K562 (cell line): ENCODE data around the gene TOMM5. TPM values are rescaled to one million over a fixed set of nuclear protein-coding genes. Genes with fewer than 3 reads are reported as not detected.
A peak's percentile ranks its signal among the peaks of the same experiment; 100 is the strongest.

Source experiments
- ATAC-seq: fragments of 200-7000 bp; cut with Tn5 transposase; 3 replicates; pipeline ENCODE4 v1.9.1; 2020; ENCODE audit warnings: moderate library complexity
- BruUV-seq: library from RNA; stranded (reverse); fragments of 400-500 nt; replicated peaks from 2 replicates; lab custom pipeline; 2021; lab: Mats Ljungman, UMichigan
- CTCF ChIA-PET: fragments of 300-600 bp; formaldehyde crosslinking; extraction: SDS; loops from one replicate; lab custom pipeline; 2021; ENCODE audit warnings: low intra/inter-chr PET ratio; lab: Yijun Ruan, JAX
- POLR2A ChIA-PET: fragments of 300-600, 350-650 bp; sonication (Branson Sonifier 250); formaldehyde crosslinking; extraction: SDS; loops from one replicate; lab custom pipeline; 2021; ENCODE audit warnings: antibody characterized with exemption, inconsistent platforms; lab: Yijun Ruan, JAX
- DNase-seq, 4 experiments: peaks; one replicate each; pipeline versions ENCODE4 v3.0.0 to v3.0.0-alpha.2; 2011 to 2018; ENCODE audit warnings: low spot score in 3 of 4, mixed read lengths in 3 of 4; ENCODE audit errors: extremely low read depth in 1 of 4
- FAIRE-seq: peaks from 2 replicates; lab custom pipeline; 2011; peaks lifted over from hg19 to GRCh38; lab: Jason Lieb, UNC
- H2AFZ ChIP-seq: 2 replicates; pipeline ENCODE4 v1.6.0; 2011; ENCODE audit warnings: low read depth, low read length, control low read depth, inconsistent platforms
- H3K27ac ChIP-seq: fragments of 200-600 bp; 3 replicates; pipeline ENCODE4 v1.8.0; 2011; ENCODE audit warnings: low read depth, mild to moderate bottlenecking, control low read depth, inconsistent platforms, low read length, moderate library complexity, mixed read lengths; ENCODE audit errors: extremely low read depth
- H3K27me3 ChIP-seq, 2 experiments: fragments of 300-600 bp in 1 of 2; 2 replicates in 1 of 2; 3 replicates in 1 of 2; pipeline versions ENCODE4 v1.6.0 to v1.8.0; 2011; ENCODE audit warnings: inconsistent platforms in 2 of 2, low read length in 2 of 2, mild to moderate bottlenecking in 1 of 2, mixed read lengths in 1 of 2, moderate library complexity in 1 of 2; ENCODE audit not compliant: control insufficient read depth in 2 of 2, insufficient read depth in 2 of 2
- H3K36me3 ChIP-seq: fragments of 300-600 bp; 3 replicates; pipeline ENCODE4 v1.8.0; 2011; ENCODE audit warnings: mild to moderate bottlenecking, low read length, inconsistent platforms; ENCODE audit not compliant: control insufficient read depth, insufficient read depth
- H3K4me1 ChIP-seq, 2 experiments: fragments of 200-600 bp in 1 of 2; replicated peaks in 1 of 2; 2 replicates in 1 of 2; 3 replicates in 1 of 2; pipeline versions ENCODE4 v1.5.1 to v1.8.0; 2011; ENCODE audit warnings: inconsistent platforms in 2 of 2, low read length in 2 of 2, mild to moderate bottlenecking in 1 of 2, mixed read lengths in 1 of 2, moderate library complexity in 1 of 2; ENCODE audit not compliant: control insufficient read depth in 2 of 2, insufficient read depth in 2 of 2
- H3K4me2 ChIP-seq: 2 replicates; pipeline ENCODE4 v1.6.1; 2011; ENCODE audit warnings: low read length, control low read depth, inconsistent platforms, mixed read lengths; ENCODE audit not compliant: insufficient read depth
- H3K4me3 ChIP-seq: fragments of 200-600 bp; sonication (generic), shearing (Covaris generic); 2 replicates; pipeline ENCODE4 v1.5.1; 2016; ENCODE audit warnings: control low read depth, inconsistent platforms
- H3K79me2 ChIP-seq: fragments of 200-600 bp; 3 replicates; pipeline ENCODE4 v1.8.0; 2011; ENCODE audit warnings: low read length, inconsistent platforms; ENCODE audit not compliant: control insufficient read depth, insufficient read depth
- H3K9ac ChIP-seq, 2 experiments: 2 replicates each; pipeline versions ENCODE4 v1.6.0 to v1.6.1; 2011; ENCODE audit warnings: low read depth in 2 of 2, low read length in 2 of 2, control low read depth in 1 of 2, inconsistent platforms in 1 of 2, mild to moderate bottlenecking in 1 of 2, mixed read lengths in 1 of 2; ENCODE audit not compliant: insufficient read depth in 1 of 2
- H3K9me1 ChIP-seq: one replicate; pipeline ENCODE4 v1.6.0; 2011; ENCODE audit warnings: inconsistent platforms, mild to moderate bottlenecking, low read length, moderate library complexity; ENCODE audit not compliant: control insufficient read depth, insufficient read depth
- H3K9me3 ChIP-seq: replicated peaks from 2 replicates; pipeline ENCODE4 v1.5.1; 2011; ENCODE audit warnings: low read depth, low read length, inconsistent platforms; ENCODE audit not compliant: control insufficient read depth, insufficient read depth
- H4K20me1 ChIP-seq: replicated peaks from 2 replicates; pipeline ENCODE4 v1.6.1; 2011; ENCODE audit warnings: low read length, inconsistent platforms, mixed read lengths; ENCODE audit not compliant: control insufficient read depth, insufficient read depth
- ARNT ChIP-seq, 2 experiments: fragments of 450-650 bp; IDR thresholded peaks; 2 replicates each; pipeline ENCODE4 v1.6.1; 2016; ENCODE audit warnings: mild to moderate bottlenecking in 1 of 2
- C11orf30 ChIP-seq: fragments of 450-650 bp; IDR thresholded peaks from 2 replicates; pipeline ENCODE4 v1.6.1; 2016; ENCODE audit warnings: low read depth, mild to moderate bottlenecking
- ELF2 ChIP-seq: fragments of 250-450 bp; sonication (Bioruptor Pico); IDR thresholded peaks from 2 replicates; pipeline ENCODE4 v1.5.0; 2021; ENCODE audit warnings: mild to moderate bottlenecking
- ILF3 ChIP-seq: fragments of 450-650 bp; IDR thresholded peaks from 2 replicates; pipeline ENCODE4 v1.6.1; 2018; ENCODE audit warnings: antibody characterized with exemption, mild to moderate bottlenecking, moderate library complexity, borderline replicate concordance
- KAT2B ChIP-seq: IDR thresholded peaks from one replicate; pipeline ENCODE4 v1.6.1; 2012; ENCODE audit warnings: low read depth, mild to moderate bottlenecking, control low read depth, inconsistent platforms, low read length, moderate library complexity
- MAFF ChIP-seq: IDR thresholded peaks from 2 replicates; pipeline ENCODE4 v1.6.1; 2012; ENCODE audit warnings: low read length, improper control_type of control experiment
- TBL1XR1 ChIP-seq, 2 experiments: IDR thresholded peaks; 2 replicates each; pipeline ENCODE4 v1.6.1; 2012; ENCODE audit warnings: improper control_type of control experiment in 2 of 2, low read length in 2 of 2, mild to moderate bottlenecking in 1 of 2
- TBP ChIP-seq: optimal IDR thresholded peaks from 2 replicates; pipeline ENCODE3; 2011; ENCODE audit warnings: low read depth, low read length, improper control_type of control experiment
- TSC22D4 ChIP-seq: fragments of 450-650 bp; IDR thresholded peaks from 2 replicates; pipeline ENCODE4 v1.6.1; 2016; ENCODE audit warnings: missing genetic modification characterization, missing biosample characterization, control low read depth
- ZNF347 ChIP-seq: fragments of 450-650 bp; formaldehyde crosslinking; IDR thresholded peaks from 2 replicates; pipeline ENCODE4 v1.4.0; 2020; ENCODE audit warnings: low read depth, mild to moderate bottlenecking, moderate library complexity
- ZZZ3 ChIP-seq: fragments of 450-650 bp; IDR thresholded peaks from 2 replicates; pipeline ENCODE4 v1.6.1; 2016; ENCODE audit warnings: antibody characterized with exemption, mild to moderate bottlenecking, moderate library complexity
- WGBS: fragments of 100-300 bp; shearing (Covaris generic); methylation state at CpG from one replicate; pipeline ENCODE4 v1.1.6; 2016; ENCODE audit warnings: low coverage, mixed read lengths; ENCODE audit not compliant: insufficient coverage; ENCODE audit errors: missing lambda C conversion rate; 5-methylcytosine and 5-hydroxymethylcytosine counted together
- in situ Hi-C: fragments of 300-500 bp; cut with MboI; formaldehyde crosslinking; loops from 4 replicates; pipeline ENCODE4 v1.15.0; 2018; ENCODE audit warnings: inconsistent platforms, mixed read lengths
- intact Hi-C: fragments of 100-400 bp; cut with micrococcal nuclease; formaldehyde crosslinking; loops from 2 replicates; pipeline ENCODE4 v1.14.2; 2022
- polyA plus RNA-seq, 8 experiments: library from polyadenylated mRNA; depleted of rRNA in 4 of 8; stranded (reverse) in 5 of 8; unstranded in 3 of 8; fragments of >200 nt; fragmentation: Nextera tagmentation in 2 of 8; fragmentation: Illumina TruSeq in 1 of 8; extraction: Ambion mirVana in 2 of 8; extraction: Trizol in 1 of 8; gene quantifications; 2 replicates each; pipeline versions ENCODE4 v1.2.1 to v1.2.3, GENCODE V29; 2011 to 2014; ENCODE audit warnings: inconsistent platforms in 1 of 8, missing spikeins in 1 of 8
- total RNA-seq, 7 experiments: library from RNA; depleted of rRNA in 6 of 7; stranded (reverse); fragments of >200 nt in 6 of 7; fragmentation: Illumina TruSeq in 2 of 7; extraction: Trizol in 2 of 7; gene quantifications; 2 replicates each; pipeline versions ENCODE4 v1.2.1 to v1.2.3, GENCODE V29; 2011 to 2021; ENCODE audit warnings: low replicate concordance in 1 of 7
- TF ChIP-seq, protein P1 (sequence below): IDR thresholded peaks from 3 replicates; pipeline ENCODE4 v1.6.1; 2011; ENCODE audit warnings: borderline replicate concordance, mild to moderate bottlenecking, moderate library complexity; ENCODE audit not compliant: insufficient read length; ENCODE audit errors: extremely low read depth
- TF ChIP-seq, protein P2 (sequence below): fragments of 450-650 bp; IDR thresholded peaks from 2 replicates; pipeline ENCODE4 v1.6.1; 2016; ENCODE audit warnings: missing biosample characterization, missing genetic modification characterization
- TF ChIP-seq, protein P3 (sequence below): sonication (generic); formaldehyde crosslinking; IDR thresholded peaks from 2 replicates; pipeline ENCODE4 v1.4.0; 2020; ENCODE audit warnings: mild to moderate bottlenecking, missing genetic modification reagents
- TF ChIP-seq, protein P4 (sequence below): IDR thresholded peaks from 2 replicates; pipeline ENCODE4 v1.6.1; 2011; ENCODE audit not compliant: insufficient read length; ENCODE audit errors: extremely low read depth

Gene TOMM5
- total and polyA plus RNA-seq, 9 of the 15 experiments (the other 6 are each of a cell fraction or from before 2014, with no cell fraction given): 262 to 1,742 (median 496) TPM

DNA sequence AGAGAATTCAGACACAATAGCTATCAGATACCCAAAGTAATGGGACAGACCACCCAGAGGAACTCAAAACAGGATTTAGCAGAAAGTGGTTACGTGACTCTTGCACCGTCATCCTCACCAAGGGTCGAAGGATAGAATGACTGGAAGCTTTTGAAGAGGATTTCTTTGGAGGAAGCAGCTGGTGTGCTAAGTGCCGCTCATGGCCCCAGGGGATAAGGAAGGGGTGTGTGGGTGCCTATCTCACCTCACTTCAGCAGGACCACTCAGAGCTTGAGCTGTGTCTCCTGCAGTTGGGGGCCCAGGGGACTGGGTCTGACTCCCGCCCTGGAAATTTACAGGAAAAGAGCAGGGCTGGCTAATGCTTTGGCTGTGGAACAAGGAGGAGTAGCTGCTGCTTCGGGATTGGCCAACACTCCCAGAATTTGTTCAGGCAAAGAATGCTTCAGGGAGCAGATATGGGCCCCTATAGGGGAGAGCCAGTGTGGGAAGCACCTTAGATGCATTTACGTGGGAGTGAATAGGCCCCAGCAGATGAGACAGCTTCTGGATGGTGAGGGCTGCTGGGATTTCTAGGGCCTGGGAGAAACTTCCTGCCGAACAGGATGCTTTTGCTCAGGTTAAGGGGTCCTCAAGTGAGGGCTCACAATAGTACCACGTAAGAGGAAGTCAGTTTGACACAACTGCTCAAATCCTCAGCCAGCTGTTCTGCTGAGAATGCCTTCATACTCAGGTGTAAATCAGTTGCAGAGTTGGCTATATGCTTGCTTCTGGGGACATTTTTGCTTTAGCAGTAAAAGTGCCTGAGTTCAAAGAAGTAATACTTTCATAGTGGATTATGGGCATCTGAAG, 29.1 kb upstream of the TOMM5 start:
- Histone ChIP-seq H3K9ac (no peak overlapping the region), H3K9me3 (no peaks in the 10 kb centered on the region), H3K27me3 (peaks cover 37 to 51% of the 10 kb centered on the region in 2 experiments), H3K36me3 (no peaks in the 10 kb centered on the region), H3K4me1 (no peaks in the 10 kb centered on the region; a peak in 1 of 5 replicates), H3K27ac (no peak overlapping the region), H3K4me3 (no peak overlapping the region), H2AFZ (no peak overlapping the region), H3K4me2 (no peak overlapping the region), H3K79me2 (no peaks in the 10 kb centered on the region), H3K9me1 (no peaks in the 10 kb centered on the region), H4K20me1 (peaks cover 5% of the 10 kb centered on the region; the same call in 1 of the 2 replicates)
- BruUV-seq: no TSS peak
- ATAC-seq (peak; percentile 42), FAIRE-seq (no peak), DNase-seq (peak in 2 of 4 experiments; percentile 15 to 25)
- in situ Hi-C loops: no loop called here
- ChIA-PET CTCF (no interaction called here), POLR2A (interaction anchor here (0.9 to 1.5 kb wide), 5 partner anchors 8 to 29 kb away, joined by 3 to 10 read pairs (median 4); partner anchors contain the start of gene TOMM5)
- intact Hi-C loops: no loop called here
- 7% methylated on average over 9 of the region's 9 CpGs for WGBS
- TF ChIP-seq ZZZ3 (no peak), ARNT (IDR thresholded peaks at IDR 0.05) (no peak), TBP (no peak), TSC22D4 (tag) (no peak), MAFF (0 out of 2 replicates have a peak, but pooled peaks have one; percentile 18), ILF3 (no peak), TBL1XR1 (IDR thresholded peaks at IDR 0.05; ENCODE audit: low read length in 2 of 2) (no peak), KAT2B (no peak), ZNF347 (CRISPR knock-in tag) (no peak), ELF2 (CRISPR knock-in tag) (no peak), C11orf30 (peak; percentile 18; the same call in 1 of the 2 replicates)
- TF ChIP-seq, protein P1, sequence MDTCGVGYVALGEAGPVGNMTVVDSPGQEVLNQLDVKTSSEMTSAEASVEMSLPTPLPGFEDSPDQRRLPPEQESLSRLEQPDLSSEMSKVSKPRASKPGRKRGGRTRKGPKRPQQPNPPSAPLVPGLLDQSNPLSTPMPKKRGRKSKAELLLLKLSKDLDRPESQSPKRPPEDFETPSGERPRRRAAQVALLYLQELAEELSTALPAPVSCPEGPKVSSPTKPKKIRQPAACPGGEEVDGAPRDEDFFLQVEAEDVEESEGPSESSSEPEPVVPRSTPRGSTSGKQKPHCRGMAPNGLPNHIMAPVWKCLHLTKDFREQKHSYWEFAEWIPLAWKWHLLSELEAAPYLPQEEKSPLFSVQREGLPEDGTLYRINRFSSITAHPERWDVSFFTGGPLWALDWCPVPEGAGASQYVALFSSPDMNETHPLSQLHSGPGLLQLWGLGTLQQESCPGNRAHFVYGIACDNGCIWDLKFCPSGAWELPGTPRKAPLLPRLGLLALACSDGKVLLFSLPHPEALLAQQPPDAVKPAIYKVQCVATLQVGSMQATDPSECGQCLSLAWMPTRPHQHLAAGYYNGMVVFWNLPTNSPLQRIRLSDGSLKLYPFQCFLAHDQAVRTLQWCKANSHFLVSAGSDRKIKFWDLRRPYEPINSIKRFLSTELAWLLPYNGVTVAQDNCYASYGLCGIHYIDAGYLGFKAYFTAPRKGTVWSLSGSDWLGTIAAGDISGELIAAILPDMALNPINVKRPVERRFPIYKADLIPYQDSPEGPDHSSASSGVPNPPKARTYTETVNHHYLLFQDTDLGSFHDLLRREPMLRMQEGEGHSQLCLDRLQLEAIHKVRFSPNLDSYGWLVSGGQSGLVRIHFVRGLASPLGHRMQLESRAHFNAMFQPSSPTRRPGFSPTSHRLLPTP: no peak
- TF ChIP-seq, protein P2, sequence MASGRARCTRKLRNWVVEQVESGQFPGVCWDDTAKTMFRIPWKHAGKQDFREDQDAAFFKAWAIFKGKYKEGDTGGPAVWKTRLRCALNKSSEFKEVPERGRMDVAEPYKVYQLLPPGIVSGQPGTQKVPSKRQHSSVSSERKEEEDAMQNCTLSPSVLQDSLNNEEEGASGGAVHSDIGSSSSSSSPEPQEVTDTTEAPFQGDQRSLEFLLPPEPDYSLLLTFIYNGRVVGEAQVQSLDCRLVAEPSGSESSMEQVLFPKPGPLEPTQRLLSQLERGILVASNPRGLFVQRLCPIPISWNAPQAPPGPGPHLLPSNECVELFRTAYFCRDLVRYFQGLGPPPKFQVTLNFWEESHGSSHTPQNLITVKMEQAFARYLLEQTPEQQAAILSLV (tag): no peak
- TF ChIP-seq, protein P3, sequence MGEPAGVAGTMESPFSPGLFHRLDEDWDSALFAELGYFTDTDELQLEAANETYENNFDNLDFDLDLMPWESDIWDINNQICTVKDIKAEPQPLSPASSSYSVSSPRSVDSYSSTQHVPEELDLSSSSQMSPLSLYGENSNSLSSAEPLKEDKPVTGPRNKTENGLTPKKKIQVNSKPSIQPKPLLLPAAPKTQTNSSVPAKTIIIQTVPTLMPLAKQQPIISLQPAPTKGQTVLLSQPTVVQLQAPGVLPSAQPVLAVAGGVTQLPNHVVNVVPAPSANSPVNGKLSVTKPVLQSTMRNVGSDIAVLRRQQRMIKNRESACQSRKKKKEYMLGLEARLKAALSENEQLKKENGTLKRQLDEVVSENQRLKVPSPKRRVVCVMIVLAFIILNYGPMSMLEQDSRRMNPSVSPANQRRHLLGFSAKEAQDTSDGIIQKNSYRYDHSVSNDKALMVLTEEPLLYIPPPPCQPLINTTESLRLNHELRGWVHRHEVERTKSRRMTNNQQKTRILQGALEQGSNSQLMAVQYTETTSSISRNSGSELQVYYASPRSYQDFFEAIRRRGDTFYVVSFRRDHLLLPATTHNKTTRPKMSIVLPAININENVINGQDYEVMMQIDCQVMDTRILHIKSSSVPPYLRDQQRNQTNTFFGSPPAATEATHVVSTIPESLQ (CRISPR knock-in tag): no peak
- TF ChIP-seq, protein P4, sequence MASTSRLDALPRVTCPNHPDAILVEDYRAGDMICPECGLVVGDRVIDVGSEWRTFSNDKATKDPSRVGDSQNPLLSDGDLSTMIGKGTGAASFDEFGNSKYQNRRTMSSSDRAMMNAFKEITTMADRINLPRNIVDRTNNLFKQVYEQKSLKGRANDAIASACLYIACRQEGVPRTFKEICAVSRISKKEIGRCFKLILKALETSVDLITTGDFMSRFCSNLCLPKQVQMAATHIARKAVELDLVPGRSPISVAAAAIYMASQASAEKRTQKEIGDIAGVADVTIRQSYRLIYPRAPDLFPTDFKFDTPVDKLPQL: no peak
